ENCODE data around the gene IER2. TPM values are rescaled to one million over a fixed set of nuclear protein-coding genes. Genes with fewer than 3 reads are reported as not detected.
A peak's percentile ranks its signal among the peaks of the same experiment; 100 is the strongest.

IER2 gene
- 67.1 and 140 TPM in 2 replicates for total RNA-seq (2011; cell fraction: chromatin; rRNA removed; ENCODE audit: low replicate concordance)
- 139 and 159 TPM in 2 replicates for total RNA-seq (2011; cell fraction: nucleolus; rRNA removed)
- 90.2 and 96.9 TPM in 2 replicates for total RNA-seq (2011; cell fraction: nucleoplasm; rRNA removed)
- total RNA-seq (2014; rRNA removed): 84.5 and 134 TPM in 2 replicates
- total RNA-seq (2014; rRNA removed; fragmentation: Illumina TruSeq; extraction: Trizol): 23.6 and 24.4 TPM in 2 replicates
- 14.8 and 17.4 TPM in 2 replicates for total RNA-seq (2015; rRNA removed; fragmentation: Illumina TruSeq; extraction: Trizol)
- 205 and 214 TPM in 2 replicates for total RNA-seq (2021)
- 23.7 and 32.9 TPM in 2 replicates for polyA plus RNA-seq (2011; rRNA removed)
- polyA plus RNA-seq (2011; cell fraction: cytosol; rRNA removed): 37.6 and 91.2 TPM in 2 replicates
- polyA plus RNA-seq (2011; cell fraction: nucleus; rRNA removed): 112 and 193 TPM in 2 replicates
- 158 and 169 TPM in 2 replicates for polyA plus RNA-seq (2012)
- 35.5 and 67.9 TPM in 2 replicates for polyA plus RNA-seq (2014; fragmentation: Illumina TruSeq; extraction: Trizol)
- 1 to 10 TPM; 4.5 to 5.1 TPM for polyA plus RNA-seq (2014; fragmentation: Nextera tagmentation; extraction: Ambion mirVana)
- polyA plus RNA-seq (2014; rRNA removed): 127 and 140 TPM in 2 replicates
- polyA minus RNA-seq (2011; rRNA and poly(A)+ RNA removed): 8.8 and 9.1 TPM in 2 replicates
- 38.4 and 48.8 TPM in 2 replicates for polyA minus RNA-seq (2011; cell fraction: cytosol; rRNA and poly(A)+ RNA removed)
- polyA minus RNA-seq (2011; cell fraction: nucleus; rRNA and poly(A)+ RNA removed): 39.2 and 41.5 TPM in 2 replicates
- percentile 99 among the genes with signal in this experiment for Bru-seq, nascent RNA
- BruChase-seq, experiment 1, labeled RNA remaining after a 2-hour chase: percentile 99 among the genes with signal in this experiment
- BruChase-seq, experiment 2, labeled RNA remaining after a 6-hour chase: percentile 98 among the genes with signal in this experiment
- long read RNA-seq, experiment 1, transcript IER2-203 (1 exons, 2,934 nt): major isoform, 883 of 891 reads
- long read RNA-seq, experiment 1, partial matches to known transcripts: 0 of 891 reads
- long read RNA-seq, experiment 1, other reads (novel, unspliced or antisense): 3 of 891 reads
- long read RNA-seq, experiment 2, transcript IER2-203 (1 exons, 2,934 nt): major isoform, 163 of 165 reads
- long read RNA-seq, experiment 2, partial matches to known transcripts: 0 of 165 reads
- long read RNA-seq, experiment 2, other reads (novel, unspliced or antisense): 2 of 165 reads
- long read RNA-seq, experiment 3, transcript IER2-203 (1 exons, 2,934 nt): major isoform, 103 of 104 reads
- long read RNA-seq, experiment 3, partial matches to known transcripts: 0 of 104 reads
- long read RNA-seq, experiment 3, other reads (novel, unspliced or antisense): 1 of 104 reads

DNA sequence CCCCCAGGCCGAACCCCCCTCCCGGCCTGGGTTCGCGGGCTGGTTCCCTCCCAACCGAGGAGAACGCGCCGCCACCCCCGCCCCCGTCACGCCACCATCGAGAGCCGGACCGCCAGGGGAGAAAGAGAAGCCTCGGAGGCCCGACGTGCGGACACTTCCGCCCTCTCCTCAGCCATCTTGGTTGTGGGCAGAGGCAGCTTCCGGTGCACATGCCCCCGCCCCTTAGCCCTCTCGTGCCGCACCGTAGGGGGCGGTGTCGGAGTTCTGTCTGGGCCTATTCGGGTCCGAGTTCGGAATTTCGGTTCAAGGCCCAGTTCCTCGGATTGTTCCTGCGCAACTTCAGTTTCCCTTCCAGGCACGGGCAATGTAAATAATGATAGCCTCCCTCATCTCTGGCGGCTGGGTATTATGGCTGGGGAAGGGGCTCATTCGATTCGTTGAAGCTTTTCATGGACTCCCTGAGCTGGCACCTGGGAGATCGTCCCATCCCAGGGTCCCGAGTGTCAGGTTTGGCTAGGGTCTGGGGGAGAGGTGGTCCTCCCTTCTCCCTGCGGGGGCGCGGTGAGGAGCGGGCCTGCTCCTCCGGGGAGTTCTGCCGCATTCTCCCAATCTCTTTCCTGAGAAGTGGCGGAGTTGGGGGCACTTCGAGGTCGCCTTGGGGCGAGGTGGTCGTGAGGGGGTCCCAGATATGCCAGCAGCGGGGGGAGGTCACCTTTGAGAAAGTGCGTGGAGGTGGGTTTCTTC lies at the start of gene IER2, which contains the start of gene STX10:
IER2 (plus strand) TSS at position 225 of the 744 bp plus-strand sequence. CDS start 2,776 bp downstream, outside the sequence.
STX10 (minus strand) TSS at position 189 of the 744 bp plus-strand sequence. CDS start 202 bp downstream, outside the sequence.
- Histone ChIP-seq H3K36me3 (ENCODE audit: control insufficient read depth, insufficient read depth, low read length) (peaks cover 15% of the 10 kb centered on the region; the same call in 1 of the 3 replicates), H4K20me1 (replicated peaks; ENCODE audit: control insufficient read depth, insufficient read depth, low read length) (peaks cover 22% of the 10 kb centered on the region), H3K9ac (ENCODE audit: insufficient read depth in 1 of 2, low read depth in 2 of 2, low read length in 2 of 2) (peak within 1 kb of the TSS; percentile 91 to 96), H3K79me2 (ENCODE audit: control insufficient read depth, insufficient read depth, low read length) (peaks cover 59% of the 10 kb centered on the region), H3K4me3 (peak within 1 kb of the TSS; percentile 97), H3K4me2 (ENCODE audit: insufficient read depth, low read length) (peak within 1 kb of the TSS; percentile 87), H3K9me3 (replicated peaks; ENCODE audit: control insufficient read depth, insufficient read depth, low read depth, low read length) (no peaks in the 10 kb centered on the region), H2AFZ (ENCODE audit: low read depth, low read length) (peak within 1 kb of the TSS; percentile 81), H3K9me1 (ENCODE audit: control insufficient read depth, insufficient read depth, low read length) (no peaks in the 10 kb centered on the region), H3K27ac (ENCODE audit: extremely low read depth, low read depth, low read length) (peak within 1 kb of the TSS; percentile 84), H3K27me3 (ENCODE audit: control insufficient read depth in 2 of 2, insufficient read depth in 2 of 2, low read length in 2 of 2) (no peaks in the 10 kb centered on the region), H3K4me1 (replicated peaks in 1 of 2; ENCODE audit: control insufficient read depth in 2 of 2, insufficient read depth in 2 of 2, low read length in 2 of 2) (peaks cover 6 to 60% of the 10 kb centered on the region in 2 experiments; a peak in 4 of 5 replicates)
- DNase-seq (ENCODE audit: extremely low read depth in 1 of 4, low spot score in 3 of 4): peak; percentile 84 to 97 (median 88)
- intact Hi-C loops (cut with micrococcal nuclease): loop anchor here (2.0 to 5.0 kb wide), 3 partner anchors 32 to 48 kb away; partner anchors contain the start of genes LYL1 and NACC1
- in situ Hi-C loops (cut with MboI): no loop called here
- ATAC-seq: peak; percentile 71
- ChIA-PET POLR2A (interaction anchor here (0.6 to 2.1 kb wide), 12 partner anchors 12 to 1824 kb away, joined by 3 to 17 read pairs (median 4); partner anchors contain the start of genes KLF1 and NACC1), CTCF (ENCODE audit: low intra/inter-chr PET ratio) (no interaction called here)
- peak; percentile 88 for FAIRE-seq
- WGBS (ENCODE audit: insufficient coverage, low coverage, missing lambda C conversion rate): under 1% methylated on average over 40 of the region's 51 CpGs
- BruUV-seq (replicated peaks): no TSS peak
- TF ChIP-seq NRF1 (conservative IDR thresholded peaks at IDR 0.05 in 1 of 2, IDR thresholded peaks at IDR 0.05 in 1 of 2): peak; percentile 83 to 86
- TF ChIP-seq, protein P1, sequence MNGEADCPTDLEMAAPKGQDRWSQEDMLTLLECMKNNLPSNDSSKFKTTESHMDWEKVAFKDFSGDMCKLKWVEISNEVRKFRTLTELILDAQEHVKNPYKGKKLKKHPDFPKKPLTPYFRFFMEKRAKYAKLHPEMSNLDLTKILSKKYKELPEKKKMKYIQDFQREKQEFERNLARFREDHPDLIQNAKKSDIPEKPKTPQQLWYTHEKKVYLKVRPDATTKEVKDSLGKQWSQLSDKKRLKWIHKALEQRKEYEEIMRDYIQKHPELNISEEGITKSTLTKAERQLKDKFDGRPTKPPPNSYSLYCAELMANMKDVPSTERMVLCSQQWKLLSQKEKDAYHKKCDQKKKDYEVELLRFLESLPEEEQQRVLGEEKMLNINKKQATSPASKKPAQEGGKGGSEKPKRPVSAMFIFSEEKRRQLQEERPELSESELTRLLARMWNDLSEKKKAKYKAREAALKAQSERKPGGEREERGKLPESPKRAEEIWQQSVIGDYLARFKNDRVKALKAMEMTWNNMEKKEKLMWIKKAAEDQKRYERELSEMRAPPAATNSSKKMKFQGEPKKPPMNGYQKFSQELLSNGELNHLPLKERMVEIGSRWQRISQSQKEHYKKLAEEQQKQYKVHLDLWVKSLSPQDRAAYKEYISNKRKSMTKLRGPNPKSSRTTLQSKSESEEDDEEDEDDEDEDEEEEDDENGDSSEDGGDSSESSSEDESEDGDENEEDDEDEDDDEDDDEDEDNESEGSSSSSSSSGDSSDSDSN (IDR thresholded peaks at IDR 0.05; ENCODE audit: borderline replicate concordance in 1 of 2, low read depth in 2 of 2, low read length in 2 of 2): no peak
- TF ChIP-seq PTTG1 (tag; IDR thresholded peaks at IDR 0.05; ENCODE audit: low read depth): no peak
- TF ChIP-seq ETV5 (CRISPR knock-in tag; IDR thresholded peaks at IDR 0.05; ENCODE audit: low read depth): peak; percentile 86
- no peak for TF ChIP-seq SMAD3 (CRISPR knock-in tag; conservative IDR thresholded peaks at IDR 0.05)
- TF ChIP-seq CHCHD3 (CRISPR knock-in tag; IDR thresholded peaks at IDR 0.05): no peak
- TF ChIP-seq KLF6 (CRISPR knock-in tag; IDR thresholded peaks at IDR 0.05; ENCODE audit: borderline replicate concordance): no peak
- TF ChIP-seq CEBPG (CRISPR knock-in tag; IDR thresholded peaks at IDR 0.05): peak; percentile 39; the same call in 1 of the 2 replicates
- no peak for TF ChIP-seq CEBPG (tag; conservative IDR thresholded peaks at IDR 0.05 in 1 of 2, IDR thresholded peaks at IDR 0.05 in 1 of 2)
- TF ChIP-seq, protein P2, sequence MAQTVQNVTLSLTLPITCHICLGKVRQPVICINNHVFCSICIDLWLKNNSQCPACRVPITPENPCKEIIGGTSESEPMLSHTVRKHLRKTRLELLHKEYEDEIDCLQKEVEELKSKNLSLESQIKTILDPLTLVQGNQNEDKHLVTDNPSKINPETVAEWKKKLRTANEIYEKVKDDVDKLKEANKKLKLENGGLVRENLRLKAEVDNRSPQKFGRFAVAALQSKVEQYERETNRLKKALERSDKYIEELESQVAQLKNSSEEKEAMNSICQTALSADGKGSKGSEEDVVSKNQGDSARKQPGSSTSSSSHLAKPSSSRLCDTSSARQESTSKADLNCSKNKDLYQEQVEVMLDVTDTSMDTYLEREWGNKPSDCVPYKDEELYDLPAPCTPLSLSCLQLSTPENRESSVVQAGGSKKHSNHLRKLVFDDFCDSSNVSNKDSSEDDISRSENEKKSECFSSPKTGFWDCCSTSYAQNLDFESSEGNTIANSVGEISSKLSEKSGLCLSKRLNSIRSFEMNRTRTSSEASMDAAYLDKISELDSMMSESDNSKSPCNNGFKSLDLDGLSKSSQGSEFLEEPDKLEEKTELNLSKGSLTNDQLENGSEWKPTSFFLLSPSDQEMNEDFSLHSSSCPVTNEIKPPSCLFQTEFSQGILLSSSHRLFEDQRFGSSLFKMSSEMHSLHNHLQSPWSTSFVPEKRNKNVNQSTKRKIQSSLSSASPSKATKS (CRISPR knock-in tag; IDR thresholded peaks at IDR 0.05): no peak
- TF ChIP-seq SMARCB1 (IDR thresholded peaks at IDR 0.05; ENCODE audit: insufficient read length, low read depth): no peak
